Measurements from ENCODE around the gene DBNDD1. TPM values are rescaled to one million over a fixed set of nuclear protein-coding genes. Genes with fewer than 3 reads are reported as not detected.

DBNDD1 gene
- total RNA-seq, 1 experiment from 2014 or later, result 24.6 TPM

DNA sequence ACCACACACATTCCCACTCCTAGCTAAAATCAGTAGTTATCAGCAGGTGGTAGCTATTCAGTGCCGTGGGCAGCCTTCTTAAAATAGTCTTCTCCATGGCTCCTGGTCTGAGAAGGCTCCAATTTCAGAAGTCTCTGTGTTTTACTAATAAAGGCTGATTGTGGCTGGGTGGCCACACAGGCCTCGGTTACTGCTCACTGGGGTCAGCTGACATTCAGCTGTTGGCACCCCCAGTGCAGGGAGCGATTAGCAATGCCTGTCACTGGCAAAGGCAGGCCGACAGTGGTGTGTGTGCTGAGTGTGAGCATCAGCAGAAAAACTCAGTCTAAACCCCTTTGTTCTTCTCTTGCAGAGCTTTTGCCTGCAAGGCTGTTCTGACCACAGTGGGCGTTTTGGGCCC lies 16.6 kb upstream of the DBNDD1 start:
- H3K36me3 ChIP-seq (ENCODE audit: insufficient read depth, low read length, poor library complexity, severe bottlenecking), result peaks cover 45% of the 10 kb centered on the region
- no TSS peak for BruUV-seq (replicated peaks)
- ChIA-PET POLR2A (ENCODE audit: low non-redundant PET) (no interaction called here), CTCF (no interaction called here)
- H3K27me3 ChIP-seq (replicated peaks; ENCODE audit: insufficient read depth, low read depth, low read length, poor library complexity), result no peaks in the 10 kb centered on the region
- DNase-seq (ENCODE audit: low spot score), result no peak
- TF ChIP-seq EZH2 (IDR thresholded peaks at IDR 0.05; ENCODE audit: borderline replicate concordance, low read depth, low read length, poor library complexity, severe bottlenecking), result no peak
- TF ChIP-seq, protein P1, sequence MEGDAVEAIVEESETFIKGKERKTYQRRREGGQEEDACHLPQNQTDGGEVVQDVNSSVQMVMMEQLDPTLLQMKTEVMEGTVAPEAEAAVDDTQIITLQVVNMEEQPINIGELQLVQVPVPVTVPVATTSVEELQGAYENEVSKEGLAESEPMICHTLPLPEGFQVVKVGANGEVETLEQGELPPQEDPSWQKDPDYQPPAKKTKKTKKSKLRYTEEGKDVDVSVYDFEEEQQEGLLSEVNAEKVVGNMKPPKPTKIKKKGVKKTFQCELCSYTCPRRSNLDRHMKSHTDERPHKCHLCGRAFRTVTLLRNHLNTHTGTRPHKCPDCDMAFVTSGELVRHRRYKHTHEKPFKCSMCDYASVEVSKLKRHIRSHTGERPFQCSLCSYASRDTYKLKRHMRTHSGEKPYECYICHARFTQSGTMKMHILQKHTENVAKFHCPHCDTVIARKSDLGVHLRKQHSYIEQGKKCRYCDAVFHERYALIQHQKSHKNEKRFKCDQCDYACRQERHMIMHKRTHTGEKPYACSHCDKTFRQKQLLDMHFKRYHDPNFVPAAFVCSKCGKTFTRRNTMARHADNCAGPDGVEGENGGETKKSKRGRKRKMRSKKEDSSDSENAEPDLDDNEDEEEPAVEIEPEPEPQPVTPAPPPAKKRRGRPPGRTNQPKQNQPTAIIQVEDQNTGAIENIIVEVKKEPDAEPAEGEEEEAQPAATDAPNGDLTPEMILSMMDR (conservative IDR thresholded peaks at IDR 0.05; ENCODE audit: low read depth, low read length), result no peak
- no peak overlapping the region for H3K4me3 ChIP-seq (ENCODE audit: low read depth, low read length, poor library complexity, severe bottlenecking)
- no peaks in the 10 kb centered on the region for H3K4me1 ChIP-seq (ENCODE audit: insufficient read depth, low read length, poor library complexity, severe bottlenecking)
- no peaks in the 10 kb centered on the region for H3K9me3 ChIP-seq (ENCODE audit: low read depth, low read length, poor library complexity, severe bottlenecking)
- intact Hi-C loops (cut with micrococcal nuclease; ENCODE audit: unreplicated experiment), result no loop called here
- no peak overlapping the region for H3K27ac ChIP-seq (ENCODE audit: low read depth, low read length, poor library complexity, severe bottlenecking)

DNA sequence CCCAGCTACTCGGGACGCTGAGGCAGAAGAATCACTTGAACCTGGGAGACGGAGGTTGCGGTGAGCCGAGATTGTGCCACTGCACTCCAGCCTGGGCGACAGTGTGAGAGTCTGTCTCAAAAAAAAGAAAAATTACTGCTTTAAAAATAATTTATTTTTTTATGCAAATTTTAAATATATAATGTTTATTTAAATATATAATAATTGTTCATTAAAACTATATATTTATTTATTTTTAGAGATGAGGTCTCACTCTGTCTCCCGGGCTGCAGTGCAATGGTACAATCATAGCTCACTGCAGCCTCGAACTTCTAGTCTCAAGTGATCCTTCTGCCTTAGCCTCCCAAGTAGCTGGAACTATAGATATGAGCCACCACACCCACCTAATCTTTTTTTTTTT lies 15.2 kb upstream of the DBNDD1 start:
- POLR2A ChIA-PET (ENCODE audit: low non-redundant PET), result interaction anchor here (0.6 kb wide), 1 partner anchor 22 kb away, joined by 12 read pairs; no protein-coding TSS in a partner anchor
- BruUV-seq (replicated peaks), result no TSS peak
- no peaks in the 10 kb centered on the region for H3K27me3 ChIP-seq (replicated peaks; ENCODE audit: insufficient read depth, low read depth, low read length, poor library complexity)
- intact Hi-C loops (cut with micrococcal nuclease; ENCODE audit: unreplicated experiment), result no loop called here
- no peaks in the 10 kb centered on the region for H3K9me3 ChIP-seq (ENCODE audit: low read depth, low read length, poor library complexity, severe bottlenecking)
- DNase-seq (ENCODE audit: low spot score), result no peak
- no peak overlapping the region for H3K4me3 ChIP-seq (ENCODE audit: low read depth, low read length, poor library complexity, severe bottlenecking)
- no peaks in the 10 kb centered on the region for H3K4me1 ChIP-seq (ENCODE audit: insufficient read depth, low read length, poor library complexity, severe bottlenecking)
- no peak for TF ChIP-seq EZH2 (IDR thresholded peaks at IDR 0.05; ENCODE audit: borderline replicate concordance, low read depth, low read length, poor library complexity, severe bottlenecking)
- TF ChIP-seq, protein P1 (conservative IDR thresholded peaks at IDR 0.05; ENCODE audit: low read depth, low read length), result no peak
- CTCF ChIA-PET, result no interaction called here
- H3K36me3 ChIP-seq (ENCODE audit: insufficient read depth, low read length, poor library complexity, severe bottlenecking), result peaks cover 41% of the 10 kb centered on the region
- H3K27ac ChIP-seq (ENCODE audit: low read depth, low read length, poor library complexity, severe bottlenecking), result no peak overlapping the region

DNA sequence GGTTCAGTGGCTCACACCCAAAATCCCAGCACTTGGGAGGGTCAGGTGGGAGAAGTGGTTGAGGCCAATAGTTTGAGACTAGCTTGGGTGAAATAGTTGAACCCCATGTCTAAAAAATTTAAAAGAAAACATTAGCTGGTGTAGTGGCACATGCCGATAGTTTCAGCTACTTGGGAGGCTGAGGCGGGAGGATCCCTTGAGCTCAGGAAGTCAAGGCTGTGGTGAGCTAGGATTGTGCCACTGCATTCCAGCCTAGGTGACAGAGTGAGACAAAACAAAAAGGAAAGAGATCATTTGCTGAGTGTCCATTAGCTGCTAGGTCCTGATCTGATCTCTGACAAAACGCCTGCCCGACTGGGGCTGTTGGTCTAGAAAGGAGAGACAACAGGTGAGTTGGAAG lies 14.1 kb upstream of the DBNDD1 start:
- Histone ChIP-seq H3K9me3 (ENCODE audit: low read depth, low read length, poor library complexity, severe bottlenecking) (no peaks in the 10 kb centered on the region), H3K36me3 (ENCODE audit: insufficient read depth, low read length, poor library complexity, severe bottlenecking) (peaks cover 33% of the 10 kb centered on the region), H3K4me3 (ENCODE audit: low read depth, low read length, poor library complexity, severe bottlenecking) (no peak overlapping the region), H3K27ac (ENCODE audit: low read depth, low read length, poor library complexity, severe bottlenecking) (no peak overlapping the region), H3K27me3 (replicated peaks; ENCODE audit: insufficient read depth, low read depth, low read length, poor library complexity) (no peaks in the 10 kb centered on the region), H3K4me1 (ENCODE audit: insufficient read depth, low read length, poor library complexity, severe bottlenecking) (no peaks in the 10 kb centered on the region)
- BruUV-seq (replicated peaks), result no TSS peak
- ChIA-PET CTCF (interaction anchor here (0.6 kb wide), 1 partner anchor 122 kb away, joined by 3 read pairs; no protein-coding TSS in a partner anchor), POLR2A (ENCODE audit: low non-redundant PET) (no interaction called here)
- DNase-seq (ENCODE audit: low spot score), result no peak
- TF ChIP-seq EZH2 (IDR thresholded peaks at IDR 0.05; ENCODE audit: borderline replicate concordance, low read depth, low read length, poor library complexity, severe bottlenecking), result no peak
- TF ChIP-seq, protein P1 (conservative IDR thresholded peaks at IDR 0.05; ENCODE audit: low read depth, low read length), result no peak
- intact Hi-C loops (cut with micrococcal nuclease; ENCODE audit: unreplicated experiment), result no loop called here
